Stimulated activated naive CD4-positive, alpha-beta T cell (primary cell): ENCODE measurements around the gene NR2F1-AS1.

Experiments used
- DNase-seq, 6 experiments: peaks; one replicate each; lab custom pipeline; 2025; lab: John Stamatoyannopoulos, UW

The NR2F1-AS1 gene

GRCh38 chr5:93589152-93589828, 8.3 kb upstream of the NR2F1-AS1 start:
- DNase-seq: no peak

- no peak for DNase-seq
Observed at GRCh38 chr5:93588352-93589151, 7.5 kb upstream of the NR2F1-AS1 start.

- no peak for DNase-seq
Observed at GRCh38 chr5:93587597-93588351, 6.8 kb upstream of the NR2F1-AS1 start.

GRCh38 chr5:93586736-93587596, 5.9 kb upstream of the NR2F1-AS1 start:
- no peak for DNase-seq

GRCh38 chr5:93585767-93586385, 4.9 kb upstream of the NR2F1-AS1 start:
- no peak for DNase-seq

- DNase-seq: peak in 1 of 6 experiments; percentile 20
Observed at GRCh38 chr5:93585041-93585766, 4.2 kb upstream of the NR2F1-AS1 start.

- DNase-seq: no peak
Observed at GRCh38 chr5:93584596-93585040, 3.6 kb upstream of the NR2F1-AS1 start.

GRCh38 chr5:93583768-93584595, 3.0 kb upstream of the NR2F1-AS1 start:
- peak in 2 of 6 experiments; percentile 12 to 28 for DNase-seq

GRCh38 chr5:93583439-93583767, 2.4 kb upstream of the NR2F1-AS1 start:
- peak in 1 of 6 experiments; percentile 38 for DNase-seq

- peak in 1 of 6 experiments; percentile 34 for DNase-seq
Observed at GRCh38 chr5:93582677-93583438, 1.8 kb upstream of the NR2F1-AS1 start, which contains the start of gene NR2F1. TSS of gene NR2F1 (plus strand) at chr5:93583222. CDS start at chr5:93585024, 1,802 bp downstream.

- DNase-seq: no peak
Observed at GRCh38 chr5:93582167-93582462, 1.1 kb upstream of the NR2F1-AS1 start.

GRCh38 chr5:93580063-93580926, 724 bp downstream of the NR2F1-AS1 start:
- no peak for DNase-seq

GRCh38 chr5:93579692-93580062, 1.3 kb downstream of the NR2F1-AS1 start:
- peak in 1 of 6 experiments; percentile 26 for DNase-seq

- peak in 1 of 6 experiments; percentile 16 for DNase-seq
Observed at GRCh38 chr5:93578813-93579691, 2.0 kb downstream of the NR2F1-AS1 start.

GRCh38 chr5:93577854-93578812, 2.9 kb downstream of the NR2F1-AS1 start:
- DNase-seq: no peak
